Neural progenitor cell (in vitro differentiated cells): ENCODE results near the gene IFT88.

ENCODE experiments used
- EZH2 ChIP-seq: fragments of 200-600 bp; sonication (generic); IDR thresholded peaks from 2 replicates; pipeline ENCODE4 v1.6.1; 2017; ENCODE audit warnings: antibody characterized with exemption, mild to moderate bottlenecking, moderate library complexity
- EZH2phosphoT487 ChIP-seq: fragments of 200-600 bp; sonication (generic); IDR thresholded peaks from 2 replicates; pipeline ENCODE4 v1.6.1; 2017; ENCODE audit warnings: antibody characterized with exemption
- TF ChIP-seq, protein P1 (sequence below): fragments of 200-600 bp; sonication (generic); IDR thresholded peaks from 2 replicates; pipeline ENCODE4 v1.5.1; 2017; ENCODE audit warnings: antibody characterized with exemption, mild to moderate bottlenecking

GRCh38 chr13:20567881-20568528 is 1.0 kb downstream of the IFT88 start:
- TF ChIP-seq, protein P1, sequence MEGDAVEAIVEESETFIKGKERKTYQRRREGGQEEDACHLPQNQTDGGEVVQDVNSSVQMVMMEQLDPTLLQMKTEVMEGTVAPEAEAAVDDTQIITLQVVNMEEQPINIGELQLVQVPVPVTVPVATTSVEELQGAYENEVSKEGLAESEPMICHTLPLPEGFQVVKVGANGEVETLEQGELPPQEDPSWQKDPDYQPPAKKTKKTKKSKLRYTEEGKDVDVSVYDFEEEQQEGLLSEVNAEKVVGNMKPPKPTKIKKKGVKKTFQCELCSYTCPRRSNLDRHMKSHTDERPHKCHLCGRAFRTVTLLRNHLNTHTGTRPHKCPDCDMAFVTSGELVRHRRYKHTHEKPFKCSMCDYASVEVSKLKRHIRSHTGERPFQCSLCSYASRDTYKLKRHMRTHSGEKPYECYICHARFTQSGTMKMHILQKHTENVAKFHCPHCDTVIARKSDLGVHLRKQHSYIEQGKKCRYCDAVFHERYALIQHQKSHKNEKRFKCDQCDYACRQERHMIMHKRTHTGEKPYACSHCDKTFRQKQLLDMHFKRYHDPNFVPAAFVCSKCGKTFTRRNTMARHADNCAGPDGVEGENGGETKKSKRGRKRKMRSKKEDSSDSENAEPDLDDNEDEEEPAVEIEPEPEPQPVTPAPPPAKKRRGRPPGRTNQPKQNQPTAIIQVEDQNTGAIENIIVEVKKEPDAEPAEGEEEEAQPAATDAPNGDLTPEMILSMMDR = no peak
- TF ChIP-seq EZH2 = no peak
- no peak for TF ChIP-seq EZH2phosphoT487
